HepG2 (cell line): ENCODE data around the gene GNB1. TPM values are rescaled to one million over a fixed set of nuclear protein-coding genes. Genes with fewer than 3 reads are reported as not detected.
A peak's percentile ranks its signal among the peaks of the same experiment; 100 is the strongest.

Experiments used
- CSRNP2 ChIP-seq: sonication (generic); formaldehyde crosslinking; conservative IDR thresholded peaks from 2 replicates; pipeline ENCODE4 v1.8.0; 2022; ENCODE audit warnings: low read depth, missing genetic modification reagents
- EEA1 ChIP-seq: sonication (generic); formaldehyde crosslinking; IDR thresholded peaks from 2 replicates; pipeline ENCODE4 v1.5.1; 2020; ENCODE audit warnings: mild to moderate bottlenecking, missing genetic modification reagents, borderline replicate concordance
- HIC2 ChIP-seq: sonication (generic); formaldehyde crosslinking; IDR thresholded peaks from 2 replicates; pipeline ENCODE4 v1.9.0; 2022; ENCODE audit warnings: low read depth, missing genetic modification reagents
- IKZF5 ChIP-seq: IDR thresholded peaks from 2 replicates; pipeline ENCODE4 v1.6.1; 2018; ENCODE audit warnings: missing genetic modification reagents, mild to moderate bottlenecking, missing compliant biosample characterization
- MLXIP ChIP-seq: sonication (generic); formaldehyde crosslinking; IDR thresholded peaks from 2 replicates; pipeline ENCODE4 v1.9.0; 2021; ENCODE audit warnings: missing genetic modification reagents, borderline replicate concordance
- NCOA2 ChIP-seq: sonication (generic); formaldehyde crosslinking; IDR thresholded peaks from 2 replicates; pipeline ENCODE4 v1.8.0; 2022; ENCODE audit warnings: inconsistent platforms
- NR2F2 ChIP-seq: IDR thresholded peaks from 2 replicates; pipeline ENCODE4 v1.6.1; 2012; ENCODE audit warnings: low read depth, inconsistent platforms, borderline replicate concordance
- SMAD9 ChIP-seq: sonication (generic); formaldehyde crosslinking; IDR thresholded peaks from 2 replicates; pipeline ENCODE4 v1.5.1; 2020; ENCODE audit warnings: mild to moderate bottlenecking, missing genetic modification reagents
- XRCC5 ChIP-seq: fragments of 200-400 bp; formaldehyde crosslinking; optimal IDR thresholded peaks from 2 replicates; pipeline ENCODE3; 2017; ENCODE audit warnings: mild to moderate bottlenecking, low read length
- ZBED4 ChIP-seq: sonication (generic); formaldehyde crosslinking; IDR thresholded peaks from 2 replicates; pipeline ENCODE4 v1.4.0; 2020; ENCODE audit warnings: missing genetic modification reagents, borderline replicate concordance
- ZNF512B ChIP-seq: sonication (generic); formaldehyde crosslinking; IDR thresholded peaks from 2 replicates; pipeline ENCODE4 v1.5.1; 2020; ENCODE audit warnings: missing genetic modification reagents, mild to moderate bottlenecking, borderline replicate concordance
- ZNF550 ChIP-seq: sonication (generic); formaldehyde crosslinking; IDR thresholded peaks from 2 replicates; pipeline ENCODE4 v1.4.0; 2020; ENCODE audit warnings: mild to moderate bottlenecking, missing genetic modification reagents, borderline replicate concordance
- polyA plus RNA-seq, 8 experiments: library from polyadenylated mRNA; depleted of rRNA in 3 of 8; stranded (reverse) in 7 of 8; unstranded in 1 of 8; fragments of >200 nt; fragmentation: Illumina TruSeq in 4 of 8; extraction: Trizol in 4 of 8; gene quantifications; 2 replicates each; pipeline versions ENCODE4 v1.2.1 to v1.2.3, GENCODE V29; 2011 to 2016; ENCODE audit warnings: low read depth in 4 of 8, missing spikeins in 1 of 8, mixed read lengths in 1 of 8; ENCODE audit not compliant: insufficient read depth in 1 of 8
- total RNA-seq, 5 experiments: library from RNA; depleted of rRNA; stranded (reverse); fragments of >200 nt; fragmentation: Illumina TruSeq; extraction: Trizol; gene quantifications; 2 replicates each; pipeline ENCODE4 v1.2.3, GENCODE V29; 2016; ENCODE audit warnings: low read depth in 1 of 5

The GNB1 gene
- total and polyA plus RNA-seq, 2 of the 13 experiments (the other 11 are each of a cell fraction or from before 2014, with no cell fraction given), result 66.2 to 327 TPM

GRCh38 chr1:1906185-1907097 lies 15.6 kb upstream of the GNB1 start (continued):
- TF ChIP-seq ZNF550 (no peak), HIC2 (CRISPR knock-in tag) (0 out of 2 replicates have a peak, but pooled peaks have one; percentile 30), CSRNP2 (no peak), ZNF512B (CRISPR knock-in tag) (no peak), IKZF5 (CRISPR knock-in tag) (peak; percentile 63), SMAD9 (CRISPR knock-in tag) (no peak), NCOA2 (CRISPR knock-in tag) (0 out of 2 replicates have a peak, but pooled peaks have one; percentile 18), NR2F2 (no peak), MLXIP (CRISPR knock-in tag) (no peak), EEA1 (CRISPR knock-in tag) (0 out of 2 replicates have a peak, but pooled peaks have one; percentile 31), ZBED4 (CRISPR knock-in tag) (peak; percentile 53; the same call in 1 of the 2 replicates), XRCC5 (peak; percentile 97)
